NCI-H2227 treated with DMSO at 0.1 percent for 48 hours (cell line): ENCODE results near the gene EMC8.

Source experiments
- DNase-seq: peaks from one replicate; lab custom pipeline; 2025; lab: John Stamatoyannopoulos, UW

Gene EMC8

DNA sequence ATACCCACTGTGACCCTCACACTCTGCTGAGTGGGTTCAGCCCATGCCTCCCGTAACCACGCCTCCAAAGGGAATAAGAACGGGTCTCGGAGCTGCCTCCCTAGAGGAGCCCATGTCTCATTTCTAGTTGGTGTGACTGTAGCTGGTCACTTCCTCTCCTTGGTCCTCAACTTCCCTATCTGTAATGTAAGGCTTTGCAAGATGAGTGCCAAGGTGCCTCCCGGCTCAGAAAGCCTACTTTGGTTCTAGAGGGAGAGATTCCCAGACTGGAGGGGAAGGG, 69.2 kb downstream of the EMC8 start:
- DNase-seq = no peak

DNA sequence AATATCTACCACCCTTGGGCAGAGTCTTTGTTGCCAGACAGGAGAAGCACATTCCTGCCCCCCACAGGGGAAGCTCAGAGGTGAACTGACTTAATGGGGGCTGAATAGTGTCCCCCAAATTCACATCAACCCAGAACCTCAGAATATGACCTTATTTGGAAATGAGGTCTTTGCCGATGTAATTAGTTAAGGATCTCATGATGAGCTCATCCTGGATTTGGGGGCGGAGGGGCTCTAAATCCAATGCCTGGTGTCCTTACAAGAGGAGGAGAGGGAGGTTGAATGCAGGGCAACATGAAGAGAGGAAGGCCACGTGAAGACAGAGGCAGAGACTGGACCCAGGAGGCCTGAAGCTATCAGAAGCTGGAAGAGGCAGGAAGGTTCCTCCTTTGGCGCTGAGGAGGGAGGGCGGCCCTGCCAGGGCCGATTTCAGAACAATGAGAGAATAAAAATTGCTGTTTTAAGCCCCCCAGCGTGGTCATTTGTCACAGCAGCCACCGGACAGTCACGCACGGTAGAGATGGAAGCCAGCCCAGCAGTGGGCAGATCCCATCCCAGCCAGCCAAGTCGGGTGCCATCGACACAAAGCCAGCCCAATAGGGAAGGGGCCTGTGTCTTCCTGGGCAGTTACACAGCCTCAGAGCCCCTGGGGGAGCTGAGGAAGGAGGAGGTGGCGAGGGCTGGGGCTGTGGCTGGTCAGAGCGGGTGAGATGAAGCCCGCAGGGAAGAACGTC, 69.7 kb downstream of the EMC8 start:
- no peak for DNase-seq

DNA sequence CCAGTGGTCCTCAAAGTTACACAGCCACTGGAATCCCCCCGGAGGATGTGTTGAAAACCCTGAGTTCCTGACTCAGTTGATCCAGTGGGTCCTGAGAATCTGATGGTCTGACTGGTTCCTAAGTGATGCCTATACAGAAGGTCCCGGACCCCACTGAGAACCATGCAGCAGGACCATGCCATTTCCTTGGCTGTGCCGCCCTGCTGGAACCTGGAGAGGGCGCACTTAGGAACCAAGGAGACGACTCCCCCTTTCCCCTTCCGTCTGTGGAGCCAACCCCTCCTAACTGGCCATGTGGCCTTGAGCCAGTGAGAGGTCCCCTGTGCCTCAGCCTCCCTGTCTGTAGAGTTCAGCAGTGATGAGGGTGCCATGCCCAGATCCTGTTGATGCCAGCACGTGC, 70.5 kb downstream of the EMC8 start:
- DNase-seq = no peak
